ENCODE data around the gene RNF148. TPM values are rescaled to one million over a fixed set of nuclear protein-coding genes. Genes with fewer than 3 reads are reported as not detected.

The RNF148 gene
- total RNA-seq, 2 experiments from 2014 or later = not detected

DNA sequence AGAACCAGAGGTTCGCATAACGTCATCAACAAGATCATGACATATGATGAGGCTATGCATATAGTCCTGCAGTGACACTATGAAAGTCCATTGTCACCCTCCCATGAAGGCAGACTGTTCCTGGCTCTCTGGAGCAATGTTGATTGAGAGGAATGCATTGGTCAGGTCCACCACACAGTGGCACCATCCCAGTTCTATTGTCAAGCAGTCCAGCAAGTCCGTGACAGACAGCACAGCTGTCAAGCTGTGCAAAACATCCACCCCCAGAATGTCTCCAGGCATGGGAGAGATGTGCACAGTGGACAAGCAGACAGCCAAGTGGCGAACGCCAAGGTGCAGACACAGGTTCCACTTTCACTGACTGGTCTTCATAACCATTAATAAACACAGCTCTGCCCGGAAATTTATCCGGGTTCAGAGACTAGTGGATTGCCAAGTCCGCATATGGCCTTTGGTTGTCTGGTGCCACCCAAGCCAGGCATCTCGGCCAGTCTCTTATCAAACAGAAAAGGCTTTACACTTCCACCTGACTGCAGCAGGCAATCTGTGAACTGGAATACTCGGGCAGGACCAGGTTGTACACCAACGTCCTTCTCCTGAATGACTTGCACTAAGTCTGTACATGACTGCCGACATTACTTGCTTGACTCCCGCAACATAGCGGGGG lies 11.0 kb downstream of the RNF148 start:
- POLR2A ChIA-PET = no interaction called here
- Mint-ChIP-seq H3K9me3 (peaks cover 9% of the 10 kb centered on the region), H3K27ac (no peak overlapping the region), H3K4me3 (no peak overlapping the region), H3K4me1 (ENCODE audit: low read depth) (no peaks in the 10 kb centered on the region), H3K36me3 (ENCODE audit: low read depth) (no peaks in the 10 kb centered on the region), H3K27me3 (no peaks in the 10 kb centered on the region)
- Histone ChIP-seq H3K27ac (ENCODE audit: low read depth in 1 of 2, low read length in 2 of 2) (no peak overlapping the region), H3K9me3 (ENCODE audit: control insufficient read depth in 1 of 2, insufficient read depth in 1 of 2, low read length in 2 of 2) (peaks cover 0 to 25% of the 10 kb centered on the region in 2 experiments), H3K36me3 (ENCODE audit: insufficient read depth, low read length) (no peaks in the 10 kb centered on the region), H3K4me1 (ENCODE audit: insufficient read depth, low read length) (no peaks in the 10 kb centered on the region), H3K4me3 (ENCODE audit: low read length) (no peak overlapping the region), H3K27me3 (ENCODE audit: control insufficient read depth in 1 of 2, insufficient read depth in 2 of 2, low read length in 2 of 2) (no peaks in the 10 kb centered on the region)
- DNase-seq (no peak), ATAC-seq (ENCODE audit: poor library complexity) (no peak)
- TF ChIP-seq CTCF (IDR thresholded peaks at IDR 0.05) = no peak
- CTCF ChIA-PET = no interaction called here
- intact Hi-C loops (cut with DNase I, micrococcal nuclease) = no loop called here

DNA sequence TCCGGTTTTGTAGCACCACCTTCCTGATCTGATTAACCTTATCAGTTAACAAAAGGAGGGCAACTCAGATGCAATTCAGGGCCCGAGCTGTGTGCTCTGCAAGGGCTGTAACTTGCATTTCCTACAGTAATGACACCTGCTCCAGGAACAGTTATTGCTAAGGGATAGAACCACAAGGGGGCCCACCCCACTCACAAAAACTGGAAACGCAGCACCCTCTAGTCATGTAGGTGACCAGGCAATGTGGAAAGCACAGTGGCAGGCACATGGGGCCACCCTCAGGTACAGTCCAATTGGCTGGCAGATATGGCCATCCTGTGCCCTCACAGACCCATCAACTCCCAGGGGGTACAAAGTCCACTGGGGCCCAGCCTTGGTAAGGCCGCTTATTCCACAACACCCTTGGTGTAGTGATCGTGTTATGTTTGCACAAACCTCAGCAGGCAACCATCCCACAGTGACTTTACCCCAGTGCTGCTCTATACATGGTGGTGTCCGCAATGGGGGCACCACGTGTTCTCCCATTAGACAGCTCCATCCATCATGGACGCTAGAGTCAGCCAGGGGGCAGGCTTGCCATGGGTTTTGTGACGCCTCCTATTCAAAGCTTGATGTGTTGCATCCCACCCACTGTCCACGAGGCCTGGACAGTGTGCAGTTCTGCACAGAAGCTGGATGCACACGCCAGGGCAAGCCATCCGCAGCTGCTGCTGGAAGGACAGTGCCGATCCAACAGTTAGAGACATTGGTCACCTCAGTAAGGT lies 13.2 kb downstream of the RNF148 start:
- intact Hi-C loops (cut with DNase I, micrococcal nuclease) = no loop called here
- no peaks in the 10 kb centered on the region for H3K27me3 Mint-ChIP-seq
- H3K9me3 ChIP-seq (ENCODE audit: control insufficient read depth in 1 of 2, insufficient read depth in 1 of 2, low read length in 2 of 2) = peaks cover 0 to 25% of the 10 kb centered on the region in 2 experiments
- ATAC-seq (ENCODE audit: poor library complexity) (no peak), DNase-seq (no peak)
- no peak for TF ChIP-seq CTCF (IDR thresholded peaks at IDR 0.05)
- ChIA-PET CTCF (no interaction called here), POLR2A (no interaction called here)
- no peaks in the 10 kb centered on the region for H3K36me3 Mint-ChIP-seq (ENCODE audit: low read depth)
- no peak overlapping the region for H3K27ac ChIP-seq (ENCODE audit: low read depth in 1 of 2, low read length in 2 of 2)
- no peak overlapping the region for H3K4me3 ChIP-seq (ENCODE audit: low read length)
- no peak overlapping the region for H3K4me3 Mint-ChIP-seq
- no peaks in the 10 kb centered on the region for H3K4me1 Mint-ChIP-seq (ENCODE audit: low read depth)
- peaks cover 5% of the 10 kb centered on the region for H3K9me3 Mint-ChIP-seq
- H3K4me1 ChIP-seq (ENCODE audit: insufficient read depth, low read length) = no peaks in the 10 kb centered on the region
- no peak overlapping the region for H3K27ac Mint-ChIP-seq
- no peaks in the 10 kb centered on the region for H3K36me3 ChIP-seq (ENCODE audit: insufficient read depth, low read length)
- H3K27me3 ChIP-seq (ENCODE audit: control insufficient read depth in 1 of 2, insufficient read depth in 2 of 2, low read length in 2 of 2) = no peaks in the 10 kb centered on the region

- ChIA-PET CTCF (no interaction called here), POLR2A (no interaction called here)
- H3K27me3 Mint-ChIP-seq = no peaks in the 10 kb centered on the region
- no peaks in the 10 kb centered on the region for H3K4me1 Mint-ChIP-seq (ENCODE audit: low read depth)
- H3K9me3 ChIP-seq (ENCODE audit: control insufficient read depth in 1 of 2, insufficient read depth in 1 of 2, low read length in 2 of 2) = peaks cover 0 to 25% of the 10 kb centered on the region in 2 experiments
- H3K27ac ChIP-seq (ENCODE audit: low read depth in 1 of 2, low read length in 2 of 2) = no peak overlapping the region
- DNase-seq (no peak), ATAC-seq (ENCODE audit: poor library complexity) (no peak)
- intact Hi-C loops (cut with DNase I, micrococcal nuclease) = no loop called here
- no peaks in the 10 kb centered on the region for H3K36me3 Mint-ChIP-seq (ENCODE audit: low read depth)
- H3K36me3 ChIP-seq (ENCODE audit: insufficient read depth, low read length) = no peaks in the 10 kb centered on the region
- H3K4me3 Mint-ChIP-seq = no peak overlapping the region
- no peak for TF ChIP-seq CTCF (IDR thresholded peaks at IDR 0.05)
- peaks cover 3% of the 10 kb centered on the region for H3K9me3 Mint-ChIP-seq
- H3K4me1 ChIP-seq (ENCODE audit: insufficient read depth, low read length) = no peaks in the 10 kb centered on the region
- no peaks in the 10 kb centered on the region for H3K27me3 ChIP-seq (ENCODE audit: control insufficient read depth in 1 of 2, insufficient read depth in 2 of 2, low read length in 2 of 2)
- no peak overlapping the region for H3K27ac Mint-ChIP-seq
- H3K4me3 ChIP-seq (ENCODE audit: low read length) = no peak overlapping the region
Measured at GRCh38 chr7:122688400-122688998, 14.2 kb downstream of the RNF148 start.

Data from CD4-positive, alpha-beta T cell (primary cell).